IMR-90 (cell line): ENCODE measurements around the gene SLC19A1. TPM values are rescaled to one million over a fixed set of nuclear protein-coding genes. Genes with fewer than 3 reads are reported as not detected.

Experiments
- ATAC-seq: fragments of 200-7000 bp; cut with Tn5 transposase; 2 replicates; pipeline ENCODE4 v1.9.1; 2020; ENCODE audit warnings: low read depth, mild to moderate bottlenecking, moderate library complexity
- Bru-seq: library from RNA; stranded (reverse); fragments of 400-500 nt; gene quantifications from one replicate; lab custom pipeline; 2021; lab: Mats Ljungman, UMichigan
- BruChase-seq, 2 experiments: library from RNA; stranded (reverse); fragments of 400-500 nt; gene quantifications; one replicate each; lab custom pipeline; 2021; lab: Mats Ljungman, UMichigan
- BruUV-seq: library from RNA; stranded (reverse); fragments of 400-500 nt; replicated peaks from 2 replicates; lab custom pipeline; 2021; lab: Mats Ljungman, UMichigan
- CTCF ChIA-PET: fragments of 300-600 bp; formaldehyde crosslinking; extraction: SDS; loops from one replicate; lab custom pipeline; 2021; ENCODE audit warnings: antibody characterized with exemption; lab: Yijun Ruan, JAX
- POLR2A ChIA-PET: fragments of 300-600 bp; sonication (Branson Sonifier 250); formaldehyde crosslinking; loops from one replicate; lab custom pipeline; 2022; ENCODE audit warnings: antibody characterized with exemption; ENCODE audit not compliant: unreplicated experiment; lab: Charles Lee
- DNase-seq: peaks from one replicate; pipeline ENCODE4 v3.0.0; 2013
- H2AFZ ChIP-seq: replicated peaks from 2 replicates; pipeline ENCODE3; 2013; ENCODE audit warnings: low read length, mild to moderate bottlenecking; ENCODE audit not compliant: poor library complexity
- H2AK5ac ChIP-seq: 2 replicates; pipeline ENCODE4 v1.6.1; 2013; ENCODE audit warnings: low read depth, low read length, inconsistent platforms
- H2AK9ac ChIP-seq: replicated peaks from 2 replicates; pipeline ENCODE3; 2013; ENCODE audit warnings: mild to moderate bottlenecking, low read depth, low read length, moderate library complexity; ENCODE audit not compliant: poor library complexity
- H2BK120ac ChIP-seq: 2 replicates; pipeline ENCODE4 v1.6.1; 2013; ENCODE audit warnings: low read depth, low read length, inconsistent platforms
- H2BK15ac ChIP-seq: 3 replicates; pipeline ENCODE4 v1.6.1; 2013; ENCODE audit warnings: low read depth, low read length, inconsistent platforms
- H2BK20ac ChIP-seq: 2 replicates; pipeline ENCODE4 v1.6.1; 2013; ENCODE audit warnings: low read depth, mild to moderate bottlenecking, inconsistent platforms, low read length, moderate library complexity
- H2BK5ac ChIP-seq: 2 replicates; pipeline ENCODE4 v1.6.1; 2013; ENCODE audit warnings: mild to moderate bottlenecking, low read depth, low read length, inconsistent platforms; ENCODE audit not compliant: poor library complexity, severe bottlenecking
- H3K14ac ChIP-seq: replicated peaks from 2 replicates; pipeline ENCODE4 v1.6.1; 2013; ENCODE audit warnings: low read depth, low read length, inconsistent platforms
- H3K18ac ChIP-seq: 2 replicates; pipeline ENCODE4 v1.6.1; 2013; ENCODE audit warnings: low read depth, low read length, control low read depth
- H3K23ac ChIP-seq: 2 replicates; pipeline ENCODE4 v1.6.1; 2013; ENCODE audit warnings: low read depth, low read length, inconsistent platforms
- H3K27ac ChIP-seq: 2 replicates; pipeline ENCODE4 v1.5.1; 2013; ENCODE audit warnings: mild to moderate bottlenecking, control low read depth, low read length; ENCODE audit not compliant: insufficient read depth
- H3K27me3 ChIP-seq: 2 replicates; pipeline ENCODE4 v1.6.1; 2013; ENCODE audit warnings: low read length; ENCODE audit not compliant: control insufficient read depth, insufficient read depth
- H3K36me3 ChIP-seq: 2 replicates; pipeline ENCODE4 v1.6.1; 2013; ENCODE audit warnings: low read length, mixed read lengths; ENCODE audit not compliant: control insufficient read depth, insufficient read depth
- H3K4ac ChIP-seq: 2 replicates; pipeline ENCODE4 v1.6.1; 2013; ENCODE audit warnings: low read depth, low read length, inconsistent platforms
- H3K4me1 ChIP-seq: 2 replicates; pipeline ENCODE4 v1.6.1; 2013; ENCODE audit warnings: low read length, mixed read lengths; ENCODE audit not compliant: control insufficient read depth, insufficient read depth
- H3K4me2 ChIP-seq: 2 replicates; pipeline ENCODE4 v1.6.1; 2013; ENCODE audit warnings: low read depth, mild to moderate bottlenecking, control low read depth, low read length, moderate library complexity
- H3K4me3 ChIP-seq: 2 replicates; pipeline ENCODE4 v1.5.1; 2013; ENCODE audit warnings: low read depth, mild to moderate bottlenecking, control low read depth, low read length, moderate library complexity; ENCODE audit not compliant: insufficient read depth
- H3K56ac ChIP-seq: 2 replicates; pipeline ENCODE4 v1.6.1; 2013; ENCODE audit warnings: low read length, inconsistent platforms; ENCODE audit not compliant: insufficient read depth; ENCODE audit errors: extremely low read depth
- H3K79me1 ChIP-seq, 2 experiments: 2 replicates each; pipeline ENCODE4 v1.6.1; 2013; ENCODE audit warnings: low read length in 2 of 2, inconsistent platforms in 1 of 2, low read depth in 1 of 2
- H3K9ac ChIP-seq: 2 replicates; pipeline ENCODE4 v1.6.1; 2013; ENCODE audit warnings: low read depth, low read length, control low read depth
- H3K9me1 ChIP-seq: 2 replicates; pipeline ENCODE4 v1.6.1; 2013; ENCODE audit warnings: low read length, inconsistent platforms; ENCODE audit not compliant: insufficient read depth
- H3K9me3 ChIP-seq: 2 replicates; pipeline ENCODE4 v1.6.1; 2013; ENCODE audit warnings: low read length; ENCODE audit not compliant: control insufficient read depth, insufficient read depth
- H4K20me1 ChIP-seq: 2 replicates; pipeline ENCODE4 v1.6.1; 2013; ENCODE audit warnings: low read length, inconsistent platforms; ENCODE audit not compliant: insufficient read depth
- H4K5ac ChIP-seq: 2 replicates; pipeline ENCODE4 v1.6.1; 2013; ENCODE audit warnings: mild to moderate bottlenecking, low read depth, low read length, control low read depth
- H4K8ac ChIP-seq, 2 experiments: 2 replicates each; pipeline ENCODE4 v1.6.1; 2013; ENCODE audit warnings: low read depth in 2 of 2, low read length in 2 of 2, control low read depth in 1 of 2, inconsistent platforms in 1 of 2
- H4K91ac ChIP-seq: 2 replicates; pipeline ENCODE4 v1.6.1; 2013; ENCODE audit warnings: low read depth, low read length, inconsistent platforms; ENCODE audit not compliant: insufficient read depth
- BHLHE40 ChIP-seq: fragments of 150-350 bp; IDR thresholded peaks from 2 replicates; pipeline ENCODE4 v1.6.1; 2016; ENCODE audit warnings: mild to moderate bottlenecking, low read depth, low read length
- CEBPB ChIP-seq: IDR thresholded peaks from 2 replicates; pipeline ENCODE4 v1.6.1; 2012; ENCODE audit warnings: low read depth, low read length, improper control_type of control experiment
- CHD1 ChIP-seq: IDR thresholded peaks from 2 replicates; pipeline ENCODE4 v1.6.1; 2012; ENCODE audit warnings: low read depth, low read length, improper control_type of control experiment
- FOS ChIP-seq: fragments of 150-350 bp; IDR thresholded peaks from 2 replicates; pipeline ENCODE4 v1.6.1; 2016; ENCODE audit warnings: low read depth, low read length
- MAFK ChIP-seq: IDR thresholded peaks from 2 replicates; pipeline ENCODE4 v1.6.1; 2012; ENCODE audit warnings: low read depth, low read length, improper control_type of control experiment
- MAZ ChIP-seq: IDR thresholded peaks from 2 replicates; pipeline ENCODE4 v1.6.1; 2012; ENCODE audit warnings: low read depth, mild to moderate bottlenecking, low read length, improper control_type of control experiment, moderate library complexity, borderline replicate concordance
- MXI1 ChIP-seq: IDR thresholded peaks from 2 replicates; pipeline ENCODE4 v1.6.1; 2012; ENCODE audit warnings: low read depth, mild to moderate bottlenecking, low read length, moderate library complexity, borderline replicate concordance
- NFE2L2 ChIP-seq: fragments of 150-350 bp; IDR thresholded peaks from 2 replicates; pipeline ENCODE4 v1.6.1; 2016; ENCODE audit warnings: low read depth, mild to moderate bottlenecking, low read length
- POLR2A ChIP-seq: IDR thresholded peaks from 2 replicates; pipeline ENCODE4 v1.6.1; 2012; ENCODE audit warnings: mild to moderate bottlenecking, low read depth, low read length
- SMC3 ChIP-seq: fragments of 150-350 bp; IDR thresholded peaks from 2 replicates; pipeline ENCODE4 v1.6.1; 2016; ENCODE audit warnings: low read depth, mild to moderate bottlenecking, antibody characterized with exemption, low read length, moderate library complexity
- USF2 ChIP-seq: fragments of 150-350 bp; IDR thresholded peaks from 2 replicates; pipeline ENCODE4 v1.6.1; 2017; ENCODE audit warnings: mild to moderate bottlenecking, antibody characterized with exemption, low read length, low read depth
- WGBS, 2 experiments: methylation state at CpG; one replicate each; pipeline versions ENCODE4 v1.1.5 to v1.1.7; 2013; ENCODE audit warnings: missing lambda C conversion rate in 2 of 2; ENCODE audit not compliant: insufficient read length in 1 of 2; ENCODE audit errors: extremely low coverage in 2 of 2; 5-methylcytosine and 5-hydroxymethylcytosine counted together
- dilution Hi-C: fragments of 300-500 bp; cut with HindIII; formaldehyde crosslinking; loops from one replicate; pipeline ENCODE4 v1.14.3; 2018; ENCODE audit warnings: low sequenced_read_pairs; ENCODE audit not compliant: unreplicated experiment
- in situ Hi-C: fragments of 300-500 bp; cut with MboI; formaldehyde crosslinking; loops from 3 replicates; pipeline ENCODE4 v1.14.3; 2019; ENCODE audit warnings: low sequenced_read_pairs, inconsistent platforms, mixed read lengths
- intact Hi-C: fragments of 100-400 bp; cut with micrococcal nuclease; formaldehyde crosslinking; loops from 2 replicates; pipeline ENCODE4 v1.10.0; 2022
- long read RNA-seq: library from polyadenylated mRNA; unstranded; transcript quantifications from one replicate; pipeline ENCODE4 v2.0.0, GENCODE V29; 2021; ENCODE audit not compliant: unreplicated experiment
- polyA plus RNA-seq, 3 experiments: library from polyadenylated mRNA; depleted of rRNA; stranded (reverse); fragments of >200 nt; gene quantifications; 2 replicates each; pipeline ENCODE4 v1.2.3, GENCODE V29; 2012; ENCODE audit warnings: low replicate concordance in 1 of 3
- total RNA-seq: library from RNA; depleted of rRNA; stranded (reverse); fragments of >200 nt; gene quantifications from 2 replicates; pipeline ENCODE4 v1.2.3, GENCODE V29; 2012; rRNA removed
- TF ChIP-seq, protein P1 (sequence below): conservative IDR thresholded peaks from 2 replicates; pipeline ENCODE4 v1.5.1; 2012; ENCODE audit warnings: mild to moderate bottlenecking, low read depth, low read length, improper control_type of control experiment

Gene SLC19A1
- 2.2 and 3.3 TPM in 2 replicates for total RNA-seq
- 16.2 and 22.6 TPM in 2 replicates for polyA plus RNA-seq (2012; rRNA removed)
- polyA plus RNA-seq (2012; cell fraction: cytosol; rRNA removed): 5.3 and 15.6 TPM in 2 replicates
- polyA plus RNA-seq (2012; cell fraction: nucleus; rRNA removed; ENCODE audit: low replicate concordance): 8.6 and 25.8 TPM in 2 replicates
- Bru-seq, nascent RNA: percentile 47 among the genes with signal in this experiment
- BruChase-seq, experiment 1, labeled RNA remaining after a 6-hour chase: percentile 51 among the genes with signal in this experiment
- BruChase-seq, experiment 2, labeled RNA remaining after a 2-hour chase: percentile 51 among the genes with signal in this experiment
- long read RNA-seq, partial matches to known transcripts: 6 of 22 reads
- long read RNA-seq, other reads (novel, unspliced or antisense): 14 of 22 reads

DNA sequence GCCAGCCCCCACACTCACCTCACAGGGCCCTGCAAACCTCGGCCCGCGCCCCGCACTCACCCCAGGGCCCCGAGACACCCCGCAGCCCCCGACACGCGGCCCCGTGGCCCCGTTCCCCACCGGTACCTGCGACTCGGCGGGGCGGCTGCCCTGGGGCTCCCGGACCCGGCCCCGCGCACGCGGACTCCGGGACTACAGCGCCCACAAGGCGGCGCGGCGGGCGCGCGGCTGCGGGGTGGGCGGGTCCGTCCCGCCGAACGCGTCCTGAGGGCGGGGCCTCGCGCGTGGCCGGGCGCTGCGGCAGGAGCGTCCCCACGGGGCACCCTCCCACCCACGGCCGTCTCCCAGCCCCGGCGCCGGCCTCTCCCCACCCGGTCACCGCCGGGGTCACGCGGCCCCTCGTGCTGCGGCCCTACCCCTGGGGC lies at the start of gene SLC19A1:
SLC19A1 (minus strand) TSS at position 199 of the 425 bp plus-strand sequence. CDS start 4,481 bp downstream, outside the sequence.
- H3K14ac ChIP-seq: peak within 1 kb of the TSS; percentile 72; the same call in 1 of the 2 replicates
- H3K4me3 ChIP-seq: peak within 1 kb of the TSS; percentile 55
- H4K20me1 ChIP-seq: 0 out of 2 replicates have a peak, but pooled peaks cover 3% of the 10 kb centered on the region
- dilution Hi-C loops (no loop called here), in situ Hi-C loops (no loop called here), intact Hi-C loops (no loop called here)
- H3K27ac ChIP-seq: peak within 1 kb of the TSS; percentile 15; the same call in 1 of the 2 replicates
- H2AFZ ChIP-seq: peak within 1 kb of the TSS; percentile 95
- H3K36me3 ChIP-seq: no peaks in the 10 kb centered on the region
- peaks cover 9 to 27% of the 10 kb centered on the region in 2 experiments for H3K79me1 ChIP-seq
- TF ChIP-seq SMC3 (peak; percentile 29; the same call in 1 of the 2 replicates), BHLHE40 (no peak), USF2 (no peak), FOS (no peak), CEBPB (no peak), MXI1 (peak; percentile 65; the same call in 1 of the 2 replicates), MAZ (peak; percentile 56; the same call in 1 of the 2 replicates), NFE2L2 (no peak), CHD1 (no peak), POLR2A (no peak), MAFK (no peak)
- TF ChIP-seq, protein P1, sequence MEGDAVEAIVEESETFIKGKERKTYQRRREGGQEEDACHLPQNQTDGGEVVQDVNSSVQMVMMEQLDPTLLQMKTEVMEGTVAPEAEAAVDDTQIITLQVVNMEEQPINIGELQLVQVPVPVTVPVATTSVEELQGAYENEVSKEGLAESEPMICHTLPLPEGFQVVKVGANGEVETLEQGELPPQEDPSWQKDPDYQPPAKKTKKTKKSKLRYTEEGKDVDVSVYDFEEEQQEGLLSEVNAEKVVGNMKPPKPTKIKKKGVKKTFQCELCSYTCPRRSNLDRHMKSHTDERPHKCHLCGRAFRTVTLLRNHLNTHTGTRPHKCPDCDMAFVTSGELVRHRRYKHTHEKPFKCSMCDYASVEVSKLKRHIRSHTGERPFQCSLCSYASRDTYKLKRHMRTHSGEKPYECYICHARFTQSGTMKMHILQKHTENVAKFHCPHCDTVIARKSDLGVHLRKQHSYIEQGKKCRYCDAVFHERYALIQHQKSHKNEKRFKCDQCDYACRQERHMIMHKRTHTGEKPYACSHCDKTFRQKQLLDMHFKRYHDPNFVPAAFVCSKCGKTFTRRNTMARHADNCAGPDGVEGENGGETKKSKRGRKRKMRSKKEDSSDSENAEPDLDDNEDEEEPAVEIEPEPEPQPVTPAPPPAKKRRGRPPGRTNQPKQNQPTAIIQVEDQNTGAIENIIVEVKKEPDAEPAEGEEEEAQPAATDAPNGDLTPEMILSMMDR: peak; percentile 52
- POLR2A ChIA-PET: no interaction called here
- CTCF ChIA-PET: no interaction called here
- peak within 1 kb of the TSS; percentile 78 for H3K23ac ChIP-seq
- BruUV-seq: no TSS peak
- peak within 1 kb of the TSS; percentile 80 to 91; a peak in 2 of 4 replicates for H4K8ac ChIP-seq
- no peak within 1 kb of the TSS for H3K56ac ChIP-seq
- no peaks in the 10 kb centered on the region for H3K9me3 ChIP-seq
- peak within 1 kb of the TSS; percentile 11; the same call in 1 of the 2 replicates for H4K5ac ChIP-seq
- H4K91ac ChIP-seq: peak within 1 kb of the TSS; percentile 56
- H2BK5ac ChIP-seq: peak within 1 kb of the TSS; percentile 31
- peak within 1 kb of the TSS; percentile 25 for H3K4ac ChIP-seq
- H3K27me3 ChIP-seq: peaks cover 4% of the 10 kb centered on the region
- peak within 1 kb of the TSS; percentile 78 for H2AK5ac ChIP-seq
- 0 out of 2 replicates have a peak within 1 kb of the TSS, but pooled peaks have one; percentile 54 for H2BK120ac ChIP-seq
- peak within 1 kb of the TSS; percentile 94 for H2AK9ac ChIP-seq
- no peaks in the 10 kb centered on the region for H3K9me1 ChIP-seq
- DNase-seq: peak; percentile 48
- ATAC-seq: peak; percentile 97
- peaks cover 3% of the 10 kb centered on the region; the same call in 1 of the 2 replicates for H3K4me1 ChIP-seq
- no peak within 1 kb of the TSS for H2BK20ac ChIP-seq
- 0% methylated on average over 44 of the region's 59 CpGs; no CpG with 5 or more reads in 1 of the 2 experiments for WGBS, 2 experiments
- peak within 1 kb of the TSS; percentile 83 for H3K4me2 ChIP-seq
- peak within 1 kb of the TSS; percentile 33 for H3K9ac ChIP-seq
- no peak within 1 kb of the TSS; the same call in 1 of the 2 replicates for H3K18ac ChIP-seq
- H2BK15ac ChIP-seq: no peak within 1 kb of the TSS
